ENCODE results near the gene NFILZ.

The NFILZ gene

DNA sequence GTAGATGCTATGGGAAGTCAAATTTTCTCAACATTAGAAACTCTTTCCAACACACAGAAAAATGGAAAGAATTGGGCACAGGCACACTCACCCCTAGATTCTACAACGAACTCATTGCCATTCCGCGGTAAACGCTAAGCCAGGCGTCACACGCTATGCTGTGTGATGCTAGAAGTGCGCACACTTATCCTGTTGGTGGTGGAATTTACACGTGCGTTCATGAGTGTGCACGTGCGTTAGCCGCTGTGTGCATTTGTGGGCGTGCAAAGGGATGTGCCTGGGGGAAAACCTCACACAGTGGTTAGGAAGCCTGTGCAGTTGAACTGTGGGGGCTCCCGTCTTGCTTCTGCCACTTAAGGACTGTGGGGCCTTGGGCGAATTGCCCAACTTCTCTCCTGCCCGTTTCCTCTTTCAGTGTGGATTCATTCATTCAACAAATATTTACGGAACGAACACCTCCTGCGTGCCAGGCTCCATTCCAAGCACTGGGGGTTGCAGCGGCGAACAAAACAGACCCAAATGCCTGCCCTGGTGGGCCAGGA, 7.7 kb downstream of the NFILZ start:
- DNase-seq (ENCODE audit: low spot score): no peak
- TF ChIP-seq, protein P1, sequence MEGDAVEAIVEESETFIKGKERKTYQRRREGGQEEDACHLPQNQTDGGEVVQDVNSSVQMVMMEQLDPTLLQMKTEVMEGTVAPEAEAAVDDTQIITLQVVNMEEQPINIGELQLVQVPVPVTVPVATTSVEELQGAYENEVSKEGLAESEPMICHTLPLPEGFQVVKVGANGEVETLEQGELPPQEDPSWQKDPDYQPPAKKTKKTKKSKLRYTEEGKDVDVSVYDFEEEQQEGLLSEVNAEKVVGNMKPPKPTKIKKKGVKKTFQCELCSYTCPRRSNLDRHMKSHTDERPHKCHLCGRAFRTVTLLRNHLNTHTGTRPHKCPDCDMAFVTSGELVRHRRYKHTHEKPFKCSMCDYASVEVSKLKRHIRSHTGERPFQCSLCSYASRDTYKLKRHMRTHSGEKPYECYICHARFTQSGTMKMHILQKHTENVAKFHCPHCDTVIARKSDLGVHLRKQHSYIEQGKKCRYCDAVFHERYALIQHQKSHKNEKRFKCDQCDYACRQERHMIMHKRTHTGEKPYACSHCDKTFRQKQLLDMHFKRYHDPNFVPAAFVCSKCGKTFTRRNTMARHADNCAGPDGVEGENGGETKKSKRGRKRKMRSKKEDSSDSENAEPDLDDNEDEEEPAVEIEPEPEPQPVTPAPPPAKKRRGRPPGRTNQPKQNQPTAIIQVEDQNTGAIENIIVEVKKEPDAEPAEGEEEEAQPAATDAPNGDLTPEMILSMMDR (IDR thresholded peaks at IDR 0.05; ENCODE audit: extremely low read depth, missing control alignments): no peak

DNA sequence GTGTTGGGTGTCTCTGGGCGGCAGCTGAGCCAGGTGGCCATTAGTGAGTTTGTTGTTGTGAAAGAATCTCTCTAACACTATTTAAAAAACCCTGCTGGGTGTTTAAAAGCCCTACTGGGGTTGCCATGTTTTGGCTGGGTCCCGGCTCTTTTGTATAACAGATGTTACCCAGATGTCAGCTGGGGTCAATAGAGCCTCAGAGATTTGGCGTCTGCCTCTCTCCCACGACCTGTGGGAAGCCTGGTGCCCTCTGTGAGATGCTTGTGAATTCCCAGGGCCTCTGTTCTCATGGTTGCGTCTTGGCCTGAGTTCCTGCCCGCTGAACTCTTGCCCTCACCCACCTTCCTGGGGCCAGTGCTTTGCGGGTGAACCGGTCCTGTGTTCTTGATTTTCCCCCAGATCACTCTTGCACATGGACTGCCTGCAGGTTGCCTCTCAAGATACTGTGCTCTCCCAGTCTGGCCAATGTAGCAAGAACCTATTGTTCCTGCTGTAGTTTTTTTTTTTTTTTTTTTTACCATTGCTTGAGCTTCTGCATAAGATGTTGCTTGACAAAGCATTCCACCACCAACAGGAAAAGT, 9.5 kb downstream of the NFILZ start:
- no peak for DNase-seq (ENCODE audit: low spot score)

DNA sequence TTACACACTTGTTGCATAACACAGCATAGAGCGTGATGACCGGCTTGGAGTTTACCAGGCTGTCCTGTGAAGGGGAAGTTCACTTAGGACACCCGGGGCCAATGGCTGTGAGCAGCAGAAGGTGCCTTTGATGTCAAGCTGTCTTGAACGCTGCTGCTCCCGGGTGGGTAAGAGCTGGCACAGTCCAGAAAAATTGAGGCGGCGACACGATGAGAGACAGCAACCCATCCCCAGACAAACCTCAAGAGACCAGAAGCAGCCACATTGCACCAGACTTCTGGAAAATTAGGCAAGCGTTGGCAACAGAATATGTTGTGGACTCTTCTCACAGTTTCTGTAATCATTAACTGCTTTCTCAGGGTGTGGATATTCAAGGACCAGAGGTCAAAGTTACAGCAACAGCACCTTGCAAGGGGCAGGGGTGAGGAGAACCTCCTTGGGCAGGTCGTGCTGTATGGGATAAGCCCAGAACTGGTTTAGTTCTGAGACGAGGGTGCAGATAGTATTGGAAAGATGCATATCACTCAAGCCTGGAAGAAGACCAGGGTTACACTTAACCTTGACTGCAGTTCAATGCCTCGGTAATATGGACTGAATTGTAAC, 10.1 kb downstream of the NFILZ start:
- TF ChIP-seq, protein P1 (IDR thresholded peaks at IDR 0.05; ENCODE audit: extremely low read depth, missing control alignments): no peak
- DNase-seq (ENCODE audit: low spot score): no peak

More for the DNA sequence above, 9.5 kb downstream of the NFILZ start:
- TF ChIP-seq, protein P1 (IDR thresholded peaks at IDR 0.05; ENCODE audit: extremely low read depth, missing control alignments): no peak

DNA sequence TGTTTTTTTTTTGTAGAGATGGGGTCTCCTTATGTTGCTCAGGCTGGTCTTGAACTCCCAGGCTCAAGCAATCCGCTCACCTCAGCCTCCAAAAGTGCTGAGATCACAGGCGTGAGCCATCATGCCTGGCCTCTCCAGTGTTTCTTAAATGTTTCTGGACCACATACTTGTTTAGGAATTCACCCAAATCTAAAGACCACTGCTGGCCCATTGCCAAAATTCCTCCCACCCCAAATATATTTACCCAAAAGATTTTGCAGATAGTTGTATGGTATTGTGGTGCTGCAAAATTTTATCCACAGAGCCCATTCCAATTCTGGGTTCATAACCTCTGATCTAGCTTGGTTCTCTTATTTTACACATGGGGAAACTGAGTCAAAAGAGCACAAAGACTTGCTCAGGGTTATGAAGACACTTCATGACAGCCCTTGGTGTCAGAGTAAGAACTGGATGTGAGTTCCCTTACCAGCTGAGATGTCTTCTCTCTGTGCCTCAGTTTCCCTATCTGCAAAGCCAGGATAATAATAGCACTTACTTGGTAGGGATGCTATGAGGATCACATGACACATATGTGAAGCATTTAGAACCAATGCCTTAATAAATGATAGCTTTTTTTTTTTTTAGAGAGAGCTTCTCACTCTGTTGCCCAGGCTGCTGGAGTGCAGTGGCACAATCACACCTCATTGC, 10.9 kb downstream of the NFILZ start:
- TF ChIP-seq, protein P1 (IDR thresholded peaks at IDR 0.05; ENCODE audit: extremely low read depth, missing control alignments): no peak
- no peak for DNase-seq (ENCODE audit: low spot score)

DNA sequence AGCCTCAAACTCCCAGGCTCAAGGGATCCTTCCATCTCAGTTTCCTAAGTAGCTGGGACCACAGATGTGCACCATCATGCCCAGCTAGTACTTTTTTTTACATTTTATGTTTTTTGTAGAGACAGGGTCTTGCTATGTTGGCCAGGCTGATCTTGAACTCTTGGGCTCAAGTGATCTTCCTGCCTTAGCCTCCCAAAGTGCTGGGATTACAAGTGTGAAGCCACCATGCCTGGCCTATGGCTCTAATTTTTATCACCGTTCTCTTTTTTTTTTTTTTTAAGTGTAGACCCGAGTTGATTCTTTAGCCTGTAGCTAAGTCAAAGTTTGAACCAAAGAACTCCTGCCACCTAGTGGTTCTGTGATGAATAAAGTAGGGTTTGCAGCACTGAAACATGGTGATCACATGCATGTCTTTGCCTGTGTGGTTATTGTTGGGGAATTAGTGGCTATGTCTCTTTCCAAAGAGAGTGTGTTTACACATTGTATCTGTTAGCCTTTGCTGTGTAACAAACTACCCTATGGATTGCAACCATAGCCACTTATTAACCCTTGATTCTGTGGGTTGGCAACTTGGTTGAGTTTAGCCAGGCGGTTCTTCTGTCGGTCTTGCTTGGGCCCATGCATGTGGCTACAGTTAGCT, 11.6 kb downstream of the NFILZ start:
- TF ChIP-seq, protein P1 (IDR thresholded peaks at IDR 0.05; ENCODE audit: extremely low read depth, missing control alignments): no peak
- DNase-seq (ENCODE audit: low spot score): peak; percentile 53

DNA sequence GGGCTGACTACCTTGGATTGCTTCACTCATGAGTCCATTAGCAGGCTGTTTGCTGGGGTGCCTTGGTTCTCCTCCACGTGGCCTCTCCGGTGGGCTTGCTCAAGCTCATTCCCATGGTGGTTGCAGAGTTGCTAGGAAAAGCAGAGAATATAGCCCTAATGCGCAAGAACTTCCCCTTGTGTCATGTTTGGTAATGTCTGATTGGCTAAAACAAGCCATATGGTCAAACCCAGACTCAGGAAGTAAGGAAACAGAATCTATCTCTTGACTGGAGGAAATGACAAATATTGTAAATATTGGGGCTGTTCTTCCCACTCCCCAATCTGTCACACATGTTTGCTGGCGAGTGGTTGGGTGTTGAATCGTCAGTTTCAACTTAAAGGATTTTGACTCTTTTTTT, 12.1 kb downstream of the NFILZ start:
- TF ChIP-seq, protein P1 (IDR thresholded peaks at IDR 0.05; ENCODE audit: extremely low read depth, missing control alignments): no peak
- no peak for DNase-seq (ENCODE audit: low spot score)
